ENCODE data around the gene KATNAL2. TPM values are rescaled to one million over a fixed set of nuclear protein-coding genes. Genes with fewer than 3 reads are reported as not detected.

The KATNAL2 gene
- polyA plus RNA-seq, 2 of the 4 experiments (the other 2 are of a cell fraction) = 4.0 to 5.4 TPM

- no peak for TF ChIP-seq HDAC2 (IDR thresholded peaks at IDR 0.05)
- TF ChIP-seq NFE2L2 (conservative IDR thresholded peaks at IDR 0.05; ENCODE audit: low read length) = no peak
- TF ChIP-seq CHD4 (IDR thresholded peaks at IDR 0.05; ENCODE audit: borderline replicate concordance) = no peak
- no peak for TF ChIP-seq ZC3H11A (IDR thresholded peaks at IDR 0.05)
- Histone ChIP-seq H3K27ac (no peak overlapping the region), H3K4me1 (no peaks in the 10 kb centered on the region), H3K4me3 (no peak overlapping the region), H3K4me2 (no peak overlapping the region), H3K9me3 (peaks cover 15% of the 10 kb centered on the region; the same call in 2 of the 3 replicates)
- POLR2A ChIA-PET = no interaction called here
- CTCF ChIA-PET = no interaction called here
- ATAC-seq = no peak
- WGBS (ENCODE audit: missing lambda C conversion rate) = 80% methylated on average over 2 of the region's 2 CpGs
- DNase-seq (ENCODE audit: low read depth in 1 of 2, low spot score in 1 of 2) = no peak
- FAIRE-seq = no peak
Observed at GRCh38 chr18:46886893-46887292, 30.5 kb upstream of the KATNAL2 start.

GRCh38 chr18:46888965-46889364 lies 28.4 kb upstream of the KATNAL2 start:
- no peak overlapping the region for H3K4me2 ChIP-seq
- H3K27ac ChIP-seq = no peak overlapping the region
- no peak for TF ChIP-seq REST (IDR thresholded peaks at IDR 0.05)
- TF ChIP-seq FOXS1 (CRISPR knock-in tag; IDR thresholded peaks at IDR 0.05) = no peak
- TF ChIP-seq SREBF2 (IDR thresholded peaks at IDR 0.05) = no peak
- TF ChIP-seq CEBPB (IDR thresholded peaks at IDR 0.05) = no peak
- TF ChIP-seq JUNB (IDR thresholded peaks at IDR 0.05) = no peak
- no peak for TF ChIP-seq FOSL2 (IDR thresholded peaks at IDR 0.05)
- TF ChIP-seq FOSL2 (CRISPR knock-in tag; IDR thresholded peaks at IDR 0.05) = no peak
- no peak for TF ChIP-seq E2F6 (IDR thresholded peaks at IDR 0.05; ENCODE audit: borderline replicate concordance, low read depth)
- no peak for TF ChIP-seq ELK1 (IDR thresholded peaks at IDR 0.05; ENCODE audit: low read depth, low read length)
- no peak for TF ChIP-seq PBX3 (IDR thresholded peaks at IDR 0.05)
- TF ChIP-seq FOSB (CRISPR knock-in tag; IDR thresholded peaks at IDR 0.05) = no peak
- TF ChIP-seq HOXB13 (CRISPR knock-in tag; IDR thresholded peaks at IDR 0.05; ENCODE audit: low read depth) = no peak
- no peak for TF ChIP-seq JUN (IDR thresholded peaks at IDR 0.05)
- WGBS (ENCODE audit: missing lambda C conversion rate) = 75% methylated on average over 1 of the region's 1 CpG
- ChIA-PET CTCF (no interaction called here), POLR2A (no interaction called here)
- FAIRE-seq = no peak
- H3K4me1 ChIP-seq = no peaks in the 10 kb centered on the region
- DNase-seq (ENCODE audit: low read depth in 1 of 2, low spot score in 1 of 2) = no peak
- H3K4me3 ChIP-seq = no peak overlapping the region
- H3K9me3 ChIP-seq = peaks cover 15% of the 10 kb centered on the region; the same call in 2 of the 3 replicates
- no peak for ATAC-seq

DNA sequence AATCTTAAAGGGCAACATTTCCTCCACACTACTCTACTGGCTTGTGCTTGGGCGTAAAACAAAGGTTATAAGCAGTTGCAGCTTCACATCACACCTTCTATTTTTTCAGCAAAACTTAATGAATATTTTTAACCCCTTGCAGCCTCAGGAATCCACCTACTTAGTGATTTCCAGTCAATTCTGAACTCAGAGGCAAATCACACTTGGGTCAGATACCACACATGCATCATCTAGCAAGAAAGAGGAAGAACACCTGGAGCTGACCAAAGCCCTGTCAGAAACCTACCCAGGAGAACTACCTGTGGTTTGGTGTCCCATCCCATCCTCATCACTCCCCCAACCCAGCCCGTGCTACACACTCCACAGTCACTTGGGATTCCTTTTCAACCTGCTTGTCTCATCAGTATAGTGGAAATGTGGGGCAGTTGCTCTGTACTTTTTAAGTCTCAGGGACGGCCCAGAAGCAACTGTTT lies 25.6 kb upstream of the KATNAL2 start:
- H3K4me2 ChIP-seq = no peak overlapping the region
- DNase-seq (ENCODE audit: low read depth in 1 of 2, low spot score in 1 of 2) (no peak), FAIRE-seq (no peak), ATAC-seq (no peak)
- H3K4me1 ChIP-seq = no peaks in the 10 kb centered on the region
- ChIA-PET POLR2A (no interaction called here), CTCF (no interaction called here)
- H3K9me3 ChIP-seq = peaks cover 15% of the 10 kb centered on the region; the same call in 2 of the 3 replicates
- no peak overlapping the region for H3K4me3 ChIP-seq
- TF ChIP-seq SMC3 (IDR thresholded peaks at IDR 0.05) (no peak), ELK1 (IDR thresholded peaks at IDR 0.05; ENCODE audit: low read depth, low read length) (no peak), REST (IDR thresholded peaks at IDR 0.05) (no peak), FOSL2 (IDR thresholded peaks at IDR 0.05) (no peak), FOSL2 (CRISPR knock-in tag; IDR thresholded peaks at IDR 0.05) (no peak), EHMT2 (IDR thresholded peaks at IDR 0.05; ENCODE audit: low read depth) (no peak), MAZ (IDR thresholded peaks at IDR 0.05; ENCODE audit: borderline replicate concordance, low read depth, low read length) (no peak), FOXS1 (CRISPR knock-in tag; IDR thresholded peaks at IDR 0.05) (no peak), PBX3 (IDR thresholded peaks at IDR 0.05) (no peak)
- 90% methylated on average over 3 of the region's 3 CpGs for WGBS (ENCODE audit: missing lambda C conversion rate)
- H3K27ac ChIP-seq = no peak overlapping the region

Measured in A549 (cell line).